NCI-H2196 treated with DMSO at 0.1 percent for 48 hours (cell line): Measurements from ENCODE around the gene JRKL.
"Not testable (repeated sequence)": the region's sequence is repeated elsewhere in the genome, so short reads cannot be mapped to it uniquely, and the experiment has no call there.

ENCODE experiments used
- DNase-seq: peaks from one replicate; lab custom pipeline; 2025; ENCODE audit not compliant: unreplicated experiment; lab: John Stamatoyannopoulos, UW

The JRKL gene

GRCh38 chr11:96393753-96394348 is 4.0 kb downstream of the JRKL start:
- peak; percentile 24 for DNase-seq

GRCh38 chr11:96394773-96395172 is 5.0 kb downstream of the JRKL start:
- DNase-seq, result no peak

GRCh38 chr11:96396637-96397036 is 6.8 kb downstream of the JRKL start:
- no peak for DNase-seq

- no peak for DNase-seq
These were observed 8.1 kb downstream of the JRKL start for GRCh38 chr11:96397863-96398262.

- DNase-seq, result no peak
These were observed 10.9 kb downstream of the JRKL start for GRCh38 chr11:96400697-96401096.

GRCh38 chr11:96411412-96411811 is 21.6 kb downstream of the JRKL start:
- DNase-seq, result not testable (repeated sequence)

GRCh38 chr11:96412761-96413381 is 23.1 kb downstream of the JRKL start:
- DNase-seq, result no peak

DNA sequence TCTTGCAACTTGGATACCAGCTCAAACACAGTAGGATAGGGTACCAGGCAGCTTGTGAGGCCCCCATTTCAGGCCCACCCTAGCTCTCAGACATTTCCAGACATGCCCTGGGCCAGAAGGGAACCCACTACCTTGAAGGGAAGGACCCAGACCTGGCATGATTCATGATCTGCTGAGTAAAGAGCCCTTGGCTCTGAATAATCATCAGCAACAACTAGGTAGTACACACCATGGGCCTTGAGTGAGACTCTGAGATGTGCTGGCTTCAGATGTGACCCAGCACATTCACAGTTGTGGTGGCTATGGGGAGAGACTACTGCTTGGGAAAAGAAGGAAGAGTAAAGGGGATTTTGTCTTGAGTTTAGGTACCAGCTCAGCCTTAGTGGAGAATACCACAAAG is 23.6 kb downstream of the JRKL start:
- DNase-seq, result no peak

DNA sequence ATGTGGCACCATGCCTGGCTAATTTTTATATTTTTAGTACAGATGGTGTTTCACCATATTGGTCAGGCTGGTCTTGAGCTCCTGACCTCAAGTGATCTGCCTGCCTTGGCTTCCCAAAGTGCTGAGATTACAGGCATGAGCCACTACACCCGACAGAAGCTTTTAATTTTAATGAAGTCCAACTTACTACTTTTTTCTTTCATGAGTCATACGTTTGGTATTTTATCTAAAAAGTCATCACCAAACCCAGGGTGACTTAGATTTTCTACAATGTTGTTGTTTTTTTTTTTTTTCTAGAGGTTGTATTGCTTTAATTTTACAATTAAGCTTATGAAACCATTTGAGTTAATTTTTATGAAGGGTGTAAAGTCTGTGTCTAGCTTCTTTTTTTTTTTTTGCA is 34.9 kb downstream of the JRKL start:
- DNase-seq, result no peak

DNA sequence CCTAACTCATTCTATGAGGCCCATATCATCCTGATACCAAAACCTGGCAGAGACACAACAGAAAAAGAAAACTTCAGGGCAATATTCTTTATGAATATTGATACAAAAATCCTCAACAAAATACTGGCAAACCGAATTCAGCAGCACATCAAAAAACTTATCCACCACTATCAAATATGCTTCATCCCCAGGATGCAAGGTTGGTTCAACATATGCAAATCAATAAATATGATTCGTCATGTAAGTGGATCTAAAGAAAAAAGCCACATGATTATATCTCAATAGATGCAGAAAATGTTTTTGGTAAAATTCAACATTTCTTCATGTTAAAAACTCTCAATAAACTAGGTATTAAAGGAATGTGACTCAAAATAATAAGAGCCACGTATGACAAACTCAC is 40.9 kb downstream of the JRKL start:
- no peak for DNase-seq

GRCh38 chr11:96432654-96433053 is 42.8 kb downstream of the JRKL start:
- DNase-seq, result not testable (repeated sequence)
